ENCODE results near the gene POLE. TPM values are rescaled to one million over a fixed set of nuclear protein-coding genes. Genes with fewer than 3 reads are reported as not detected.
A peak's percentile ranks its signal among the peaks of the same experiment; 100 is the strongest.

Gene POLE
- total and polyA plus RNA-seq, 9 of the 15 experiments (the other 6 are each of a cell fraction or from before 2014, with no cell fraction given), result 2.4 to 154 (median 49.6) TPM

DNA sequence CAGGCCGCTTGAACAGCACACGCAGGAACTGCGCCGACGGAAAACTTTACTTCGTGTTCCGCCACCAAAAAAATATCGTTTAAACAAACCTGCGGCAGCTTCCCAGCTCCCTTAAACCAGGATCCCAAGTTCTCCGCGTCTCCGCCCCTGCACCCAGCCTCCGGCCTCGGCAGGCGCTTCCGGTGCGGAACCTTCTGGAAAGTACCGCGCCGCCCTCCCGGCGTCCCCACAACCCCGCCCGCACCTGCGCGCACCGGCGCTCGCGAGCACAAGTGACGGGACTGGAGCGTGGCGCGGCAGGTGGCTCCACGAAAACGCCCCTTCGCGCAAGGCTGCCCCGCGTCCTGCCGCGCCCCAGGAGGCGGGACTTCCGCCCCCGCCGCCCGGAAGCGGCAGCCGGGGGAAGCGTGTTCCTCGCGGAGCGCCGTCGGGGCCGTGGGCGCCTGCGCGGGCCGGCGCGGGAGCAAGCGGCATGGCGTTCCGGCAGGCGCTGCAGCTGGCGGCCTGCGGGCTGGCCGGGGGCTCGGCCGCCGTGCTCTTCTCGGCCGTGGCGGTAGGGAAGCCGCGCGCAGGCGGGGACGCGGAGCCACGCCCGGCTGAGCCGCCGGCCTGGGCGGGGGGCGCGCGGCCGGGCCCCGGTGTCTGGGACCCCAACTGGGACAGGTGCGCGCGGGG, 23.4 kb upstream of the POLE start, which contains the start of gene PGAM5 (continued):
- TF ChIP-seq HSF4 (CRISPR knock-in tag; IDR thresholded peaks at IDR 0.05; ENCODE audit: borderline replicate concordance), result no peak
- 0 out of 2 replicates have a peak, but pooled peaks have one; percentile 36 for TF ChIP-seq CBX5 (IDR thresholded peaks at IDR 0.05; ENCODE audit: borderline replicate concordance, low read depth)
- no peak for TF ChIP-seq FOXK1 (CRISPR knock-in tag; IDR thresholded peaks at IDR 0.05; ENCODE audit: borderline replicate concordance)
- TF ChIP-seq ILK (tag; IDR thresholded peaks at IDR 0.05; ENCODE audit: borderline replicate concordance, low read depth), result no peak
- TF ChIP-seq, protein P1, sequence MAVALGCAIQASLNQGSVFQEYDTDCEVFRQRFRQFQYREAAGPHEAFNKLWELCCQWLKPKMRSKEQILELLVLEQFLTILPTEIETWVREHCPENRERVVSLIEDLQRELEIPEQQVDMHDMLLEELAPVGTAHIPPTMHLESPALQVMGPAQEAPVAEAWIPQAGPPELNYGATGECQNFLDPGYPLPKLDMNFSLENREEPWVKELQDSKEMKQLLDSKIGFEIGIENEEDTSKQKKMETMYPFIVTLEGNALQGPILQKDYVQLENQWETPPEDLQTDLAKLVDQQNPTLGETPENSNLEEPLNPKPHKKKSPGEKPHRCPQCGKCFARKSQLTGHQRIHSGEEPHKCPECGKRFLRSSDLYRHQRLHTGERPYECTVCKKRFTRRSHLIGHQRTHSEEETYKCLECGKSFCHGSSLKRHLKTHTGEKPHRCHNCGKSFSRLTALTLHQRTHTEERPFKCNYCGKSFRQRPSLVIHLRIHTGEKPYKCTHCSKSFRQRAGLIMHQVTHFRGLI (CRISPR knock-in tag; IDR thresholded peaks at IDR 0.05), result no peak
- TF ChIP-seq MEIS2 (IDR thresholded peaks at IDR 0.05; ENCODE audit: partially characterized antibody), result peak; percentile 65
- TF ChIP-seq RAD51 (IDR thresholded peaks at IDR 0.05; ENCODE audit: borderline replicate concordance, low read depth), result no peak
- TF ChIP-seq NFIC (IDR thresholded peaks at IDR 0.05), result peak; percentile 20; the same call in 1 of the 2 replicates
- 0 out of 2 replicates have a peak, but pooled peaks have one; percentile 30 for TF ChIP-seq ATF4 (CRISPR knock-in tag; IDR thresholded peaks at IDR 0.05)
- no peak for TF ChIP-seq ZNF668 (CRISPR knock-in tag; IDR thresholded peaks at IDR 0.05)
- TF ChIP-seq EP400 (IDR thresholded peaks at IDR 0.05), result peak; percentile 77
- TF ChIP-seq ZBTB12 (CRISPR knock-in tag; IDR thresholded peaks at IDR 0.05), result peak; percentile 59; the same call in 1 of the 2 replicates
- no peak for TF ChIP-seq ADNP (tag; IDR thresholded peaks at IDR 0.05)
- peak in 1 of 2 experiments; percentile 37; a peak in 1 of 4 replicates for TF ChIP-seq TEAD1 (CRISPR knock-in tag; IDR thresholded peaks at IDR 0.05)
- peak; percentile 38 for TF ChIP-seq NEUROD1 (IDR thresholded peaks at IDR 0.05; ENCODE audit: borderline replicate concordance, low read depth, low read length, partially characterized antibody)
- peak; percentile 89 for TF ChIP-seq KLF1 (tag; IDR thresholded peaks at IDR 0.05)
- TF ChIP-seq MYC (IDR thresholded peaks at IDR 0.05; ENCODE audit: low read depth, low read length), result peak; percentile 93
- no peak; the same call in 1 of the 2 replicates for TF ChIP-seq MYC (CRISPR knock-in tag; IDR thresholded peaks at IDR 0.05; ENCODE audit: borderline replicate concordance, low read depth)
- no peak for TF ChIP-seq ZBTB8A (IDR thresholded peaks at IDR 0.05; ENCODE audit: partially characterized antibody)
- TF ChIP-seq ZC3H8 (IDR thresholded peaks at IDR 0.05), result no peak
- TF ChIP-seq SETDB1 (IDR thresholded peaks at IDR 0.05; ENCODE audit: low read length), result no peak
- peak; percentile 62 for TF ChIP-seq MXI1 (IDR thresholded peaks at IDR 0.05; ENCODE audit: low read depth, low read length)
- TF ChIP-seq ZBTB26 (CRISPR knock-in tag; IDR thresholded peaks at IDR 0.05), result no peak
- no peak for TF ChIP-seq MAFK (IDR thresholded peaks at IDR 0.05; ENCODE audit: low read length)
- TF ChIP-seq FOXP1 (CRISPR knock-in tag; IDR thresholded peaks at IDR 0.05), result peak; percentile 54; the same call in 1 of the 2 replicates
